MCF 10A (cell line): ENCODE results near the gene TES. TPM values are rescaled to one million over a fixed set of nuclear protein-coding genes. Genes with fewer than 3 reads are reported as not detected.
A peak's percentile ranks its signal among the peaks of the same experiment; 100 is the strongest.

Experiments used
- BruUV-seq: library from RNA; stranded (reverse); fragments of 400-500 nt; replicated peaks from 2 replicates; lab custom pipeline; 2021; lab: Mats Ljungman, UMichigan
- CTCF ChIA-PET: fragments of 300-600 bp; sonication (Branson Sonifier 250); formaldehyde crosslinking; extraction: SDS; loops from one replicate; lab custom pipeline; 2021; ENCODE audit warnings: antibody characterized with exemption, inconsistent platforms; lab: Yijun Ruan, JAX
- POLR2A ChIA-PET: fragments of 300-600, 350-650 bp; sonication (Branson Sonifier 250); formaldehyde crosslinking; extraction: SDS; loops from one replicate; lab custom pipeline; 2020; ENCODE audit warnings: antibody characterized with exemption, inconsistent platforms; lab: Yijun Ruan, JAX
- DNase-seq: peaks from one replicate; pipeline ENCODE4 v3.0.0-alpha.2; 2018; ENCODE audit not compliant: unreplicated experiment
- H3K27ac Mint-ChIP-seq: one replicate; pipeline ENCODE4 v1.8.0; 2022; ENCODE audit warnings: mild to moderate bottlenecking, low read depth, mixed read lengths; ENCODE audit not compliant: unreplicated experiment
- H3K27me3 Mint-ChIP-seq: one replicate; pipeline ENCODE4 v1.8.0; 2022; ENCODE audit warnings: mixed read lengths; ENCODE audit not compliant: insufficient read depth, unreplicated experiment
- H3K36me3 Mint-ChIP-seq: one replicate; pipeline ENCODE4 v1.8.0; 2022; ENCODE audit warnings: mild to moderate bottlenecking, moderate library complexity, mixed read lengths; ENCODE audit not compliant: insufficient read depth, unreplicated experiment
- H3K4me1 Mint-ChIP-seq: one replicate; pipeline ENCODE4 v1.8.0; 2022; ENCODE audit warnings: mixed read lengths; ENCODE audit not compliant: insufficient read depth, unreplicated experiment
- H3K4me3 Mint-ChIP-seq: one replicate; pipeline ENCODE4 v1.8.0; 2022; ENCODE audit warnings: mild to moderate bottlenecking, moderate library complexity, mixed read lengths; ENCODE audit not compliant: unreplicated experiment
- H3K9me3 Mint-ChIP-seq: one replicate; pipeline ENCODE4 v1.8.0; 2022; ENCODE audit warnings: mixed read lengths; ENCODE audit not compliant: unreplicated experiment
- intact Hi-C: fragments of 100-400 bp; cut with micrococcal nuclease; formaldehyde crosslinking; loops from 2 replicates; pipeline ENCODE4 v1.14.1; 2022
- total RNA-seq: library from RNA; stranded (reverse); gene quantifications from 2 replicates; pipeline ENCODE4 v1.2.3, GENCODE V29; 2022
- TF ChIP-seq, protein P1 (sequence below): fragments of 200-600 bp; IDR thresholded peaks from one replicate; pipeline ENCODE4 v1.8.0; 2022; ENCODE audit warnings: antibody characterized with exemption, mild to moderate bottlenecking; ENCODE audit not compliant: unreplicated experiment

The TES gene
- total RNA-seq, 1 experiment from 2014 or later: 162 TPM

DNA sequence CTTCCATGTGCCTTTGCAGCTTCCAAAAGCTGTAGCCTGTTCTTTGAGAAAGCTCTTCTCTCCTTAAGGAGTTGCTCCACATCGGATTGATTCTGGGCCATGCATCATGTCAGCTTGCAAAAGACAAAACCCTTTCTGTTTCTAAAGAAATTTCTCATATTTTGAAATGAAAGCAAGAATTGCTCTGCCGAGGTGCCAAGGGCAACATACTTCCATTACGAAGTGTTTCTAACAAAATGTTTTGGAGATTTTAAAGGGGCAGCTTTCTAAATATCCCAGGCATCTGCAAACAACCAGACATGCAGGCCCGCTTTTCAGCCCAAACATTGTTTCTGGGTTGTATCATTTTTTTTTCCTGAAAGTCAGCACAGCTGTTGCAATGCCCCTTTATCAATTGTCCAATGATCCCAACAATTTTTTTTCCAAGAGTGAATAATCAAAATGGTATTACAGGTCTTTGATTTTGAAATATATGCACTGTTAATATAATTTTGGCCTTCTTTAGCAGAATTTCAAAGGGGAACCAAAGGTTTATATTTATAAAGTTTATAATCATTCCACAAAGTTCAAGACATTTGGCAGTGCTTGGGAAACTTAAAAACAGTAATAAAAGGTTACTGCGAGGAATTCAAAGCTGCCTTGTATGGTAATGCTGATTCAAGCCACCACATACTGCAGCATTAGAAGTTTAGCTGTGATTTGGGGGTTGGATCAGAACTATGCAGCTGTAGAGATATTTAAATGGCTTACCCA lies 61.0 kb downstream of the TES start:
- Mint-ChIP-seq H3K36me3 (peaks cover 7% of the 10 kb centered on the region), H3K4me1 (peaks cover 47% of the 10 kb centered on the region), H3K27ac (peak overlapping the region; percentile 82), H3K27me3 (no peaks in the 10 kb centered on the region), H3K9me3 (no peaks in the 10 kb centered on the region), H3K4me3 (peak overlapping the region; percentile 58)
- TSS peak; percentile 69 for BruUV-seq
- ChIA-PET CTCF (interaction anchor here (0.7 to 1.6 kb wide), 14 partner anchors 20 to 318 kb away, joined by 3 to 7 read pairs (median 4); partner anchors contain the start of gene CAV2), POLR2A (interaction anchor here (0.5 to 4.5 kb wide), 31 partner anchors 8 to 408 kb away, joined by 3 to 54 read pairs (median 6); partner anchors contain the start of genes CAV2 and TES)
- TF ChIP-seq, protein P1, sequence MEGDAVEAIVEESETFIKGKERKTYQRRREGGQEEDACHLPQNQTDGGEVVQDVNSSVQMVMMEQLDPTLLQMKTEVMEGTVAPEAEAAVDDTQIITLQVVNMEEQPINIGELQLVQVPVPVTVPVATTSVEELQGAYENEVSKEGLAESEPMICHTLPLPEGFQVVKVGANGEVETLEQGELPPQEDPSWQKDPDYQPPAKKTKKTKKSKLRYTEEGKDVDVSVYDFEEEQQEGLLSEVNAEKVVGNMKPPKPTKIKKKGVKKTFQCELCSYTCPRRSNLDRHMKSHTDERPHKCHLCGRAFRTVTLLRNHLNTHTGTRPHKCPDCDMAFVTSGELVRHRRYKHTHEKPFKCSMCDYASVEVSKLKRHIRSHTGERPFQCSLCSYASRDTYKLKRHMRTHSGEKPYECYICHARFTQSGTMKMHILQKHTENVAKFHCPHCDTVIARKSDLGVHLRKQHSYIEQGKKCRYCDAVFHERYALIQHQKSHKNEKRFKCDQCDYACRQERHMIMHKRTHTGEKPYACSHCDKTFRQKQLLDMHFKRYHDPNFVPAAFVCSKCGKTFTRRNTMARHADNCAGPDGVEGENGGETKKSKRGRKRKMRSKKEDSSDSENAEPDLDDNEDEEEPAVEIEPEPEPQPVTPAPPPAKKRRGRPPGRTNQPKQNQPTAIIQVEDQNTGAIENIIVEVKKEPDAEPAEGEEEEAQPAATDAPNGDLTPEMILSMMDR: no peak
- peak; percentile 57 for DNase-seq
- intact Hi-C loops: no loop called here

DNA sequence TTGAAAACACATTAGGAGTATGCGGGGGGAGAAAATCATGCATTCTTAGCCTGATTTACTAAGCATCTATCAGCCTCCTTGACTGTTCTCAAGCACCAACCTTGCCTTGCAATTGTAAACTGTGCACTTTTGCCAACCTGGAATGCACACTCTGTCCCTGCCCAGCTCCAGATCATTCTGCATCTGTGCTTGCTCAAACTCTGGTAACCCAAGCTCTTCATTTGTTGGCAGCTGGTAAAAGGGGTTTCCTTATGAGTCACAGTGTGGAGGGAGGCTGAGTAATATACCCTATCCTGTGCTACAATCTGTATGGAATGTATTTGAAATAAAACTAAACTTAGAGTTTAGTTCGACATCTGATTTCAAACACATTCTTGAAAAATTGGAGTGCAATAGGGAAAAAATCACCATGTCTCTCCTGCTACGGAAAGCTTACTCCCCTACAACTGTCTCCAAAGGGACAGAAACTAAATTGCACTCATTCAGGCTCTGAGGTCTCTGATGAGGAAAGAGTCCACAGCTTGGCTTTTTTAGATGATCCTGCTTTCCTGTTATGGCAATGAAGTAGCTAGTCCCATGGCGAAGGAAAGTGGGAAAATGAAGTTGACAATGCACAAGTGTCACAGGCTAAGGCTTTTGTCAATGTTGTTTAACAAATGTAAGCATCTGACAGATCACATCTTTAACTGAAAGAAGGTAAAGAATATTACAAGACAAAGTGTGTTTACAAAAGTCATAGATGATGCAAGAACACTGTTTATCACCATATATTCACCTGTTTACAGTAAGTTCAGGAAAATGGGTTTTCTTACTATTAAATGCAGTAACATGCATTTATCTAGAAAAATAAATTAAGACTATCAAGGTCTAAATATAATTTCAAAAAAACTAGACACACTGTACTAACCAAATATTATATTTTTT lies 61.9 kb downstream of the TES start:
- H3K27ac Mint-ChIP-seq: peak overlapping the region; percentile 82
- no TSS peak for BruUV-seq
- peak; percentile 96 for DNase-seq
- ChIA-PET CTCF (interaction anchor here (0.6 to 1.6 kb wide), 16 partner anchors 12 to 317 kb away, joined by 3 to 7 read pairs (median 3); partner anchors contain the start of gene CAV2), POLR2A (interaction anchor here (0.5 to 4.5 kb wide), 35 partner anchors 9 to 532 kb away, joined by 3 to 54 read pairs (median 5); partner anchors contain the start of genes CAV2 and TES)
- peaks cover 47% of the 10 kb centered on the region for H3K4me1 Mint-ChIP-seq
- H3K36me3 Mint-ChIP-seq: peaks cover 7% of the 10 kb centered on the region
- intact Hi-C loops: loop anchor here (1.0 kb wide), 2 partner anchors 45 to 83 kb away; no protein-coding TSS in a partner anchor
- H3K4me3 Mint-ChIP-seq: peak overlapping the region; percentile 58
- TF ChIP-seq, protein P1: no peak
- no peaks in the 10 kb centered on the region for H3K27me3 Mint-ChIP-seq
- no peaks in the 10 kb centered on the region for H3K9me3 Mint-ChIP-seq

DNA sequence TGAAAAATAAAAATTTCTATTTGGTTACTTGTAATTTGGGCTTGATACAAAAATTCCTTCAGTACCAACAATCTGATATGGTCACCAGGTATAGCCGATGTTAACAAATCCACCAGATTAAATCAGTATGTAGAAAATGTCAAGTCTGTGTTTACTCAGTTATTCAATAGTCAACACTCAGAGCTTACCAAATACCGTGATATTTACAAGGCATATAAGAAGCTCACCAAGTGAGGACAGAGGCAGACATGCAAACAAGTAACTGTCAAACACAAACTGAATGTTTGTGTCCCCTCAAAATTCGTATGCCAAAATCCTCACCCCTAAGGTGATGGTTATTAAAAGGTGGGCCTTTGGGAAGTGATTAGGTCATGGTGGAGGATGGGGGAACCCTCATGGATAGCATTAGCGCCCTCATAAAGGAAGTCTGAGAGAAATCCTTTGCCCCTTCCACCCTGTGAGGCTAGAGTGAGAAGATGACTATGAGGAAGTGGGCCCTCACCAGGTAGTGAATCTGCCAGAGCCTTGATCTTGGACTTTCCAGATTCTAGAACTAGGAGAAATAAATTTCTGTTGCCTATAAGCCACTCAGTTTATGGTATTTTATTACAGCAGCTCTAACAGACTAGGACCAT lies 63.1 kb downstream of the TES start:
- TF ChIP-seq, protein P1: no peak
- Mint-ChIP-seq H3K27me3 (no peaks in the 10 kb centered on the region), H3K9me3 (no peaks in the 10 kb centered on the region), H3K36me3 (peaks cover 7% of the 10 kb centered on the region), H3K27ac (peak overlapping the region; percentile 83), H3K4me3 (no peak overlapping the region), H3K4me1 (peaks cover 45% of the 10 kb centered on the region)
- ChIA-PET POLR2A (interaction anchor here (0.6 to 4.5 kb wide), 12 partner anchors 11 to 253 kb away, joined by 3 to 54 read pairs (median 18); partner anchors contain the start of gene TES), CTCF (interaction anchor here (1.0 to 1.6 kb wide), 2 partner anchors 13 to 67 kb away, joined by 3 to 4 read pairs; no protein-coding TSS in a partner anchor)
- no TSS peak for BruUV-seq
- no peak for DNase-seq
- intact Hi-C loops: no loop called here
